Thymus (tissue), 11 donors: Measurements from ENCODE around the gene BICRA. TPM values are rescaled to one million over a fixed set of nuclear protein-coding genes. Genes with fewer than 3 reads are reported as not detected.
A peak's percentile ranks its signal among the peaks of the same experiment; 100 is the strongest.
"Not testable (repeated sequence)": the region's sequence is repeated elsewhere in the genome, so short reads cannot be mapped to it uniquely, and the experiment has no call there.

Experiments used
- DNase-seq, 9 donors: peaks; one replicate each; pipeline ENCODE4 v3.0.0-alpha.2; 2013; ENCODE audit warnings: low spot score in 9 of 9, low read depth in 6 of 9, missing footprints in 1 of 9
- H3K27ac ChIP-seq, 2 donors: one replicate each; pipeline ENCODE4 v1.5.1; 2013; ENCODE audit warnings: control low read depth in 1 of 2, low read depth in 1 of 2, low read length in 1 of 2, mild to moderate bottlenecking in 1 of 2, moderate library complexity in 1 of 2
- H3K27me3 ChIP-seq, 2 donors: one replicate each; pipeline ENCODE4 v1.5.1; 2013; ENCODE audit warnings: low read length in 1 of 2; ENCODE audit not compliant: control insufficient read depth in 2 of 2, insufficient read depth in 1 of 2
- H3K36me3 ChIP-seq, 2 donors: one replicate each; pipeline ENCODE4 v1.5.1; 2013; ENCODE audit warnings: low read length in 1 of 2, mild to moderate bottlenecking in 1 of 2, moderate library complexity in 1 of 2; ENCODE audit not compliant: control insufficient read depth in 2 of 2, insufficient read depth in 2 of 2
- H3K4me1 ChIP-seq, 2 donors: one replicate each; pipeline ENCODE4 v1.5.1; 2013; ENCODE audit warnings: low read length in 2 of 2; ENCODE audit not compliant: control insufficient read depth in 2 of 2, insufficient read depth in 2 of 2
- H3K4me3 ChIP-seq, 2 donors: one replicate each; pipeline ENCODE4 v1.5.1; 2013; ENCODE audit warnings: low read length in 2 of 2, control low read depth in 1 of 2, mild to moderate bottlenecking in 1 of 2
- H3K9me3 ChIP-seq, 2 donors: one replicate each; pipeline ENCODE4 v1.5.1; 2013; ENCODE audit warnings: low read length in 1 of 2, mild to moderate bottlenecking in 1 of 2; ENCODE audit not compliant: control insufficient read depth in 2 of 2, insufficient read depth in 1 of 2
- WGBS: extraction: QIAGEN DNeasy Blood & Tissue Kit; methylation state at CpG from one replicate; pipeline ENCODE4 v1.1.7; 2013; 5-methylcytosine and 5-hydroxymethylcytosine counted together
- polyA plus RNA-seq: library from polyadenylated mRNA; stranded (reverse); fragments of 200-250 nt; gene quantifications from one replicate; pipeline ENCODE4 v1.2.3, GENCODE V29; 2013
- total RNA-seq: library from RNA; stranded (reverse); fragments of 120-200 nt; gene quantifications from one replicate; pipeline ENCODE4 v1.2.4, GENCODE V29; 2013
- donor health status: healthy.

The BICRA gene
- total and polyA plus RNA-seq, 2 donors = 1.5 to 8.1 TPM

DNA sequence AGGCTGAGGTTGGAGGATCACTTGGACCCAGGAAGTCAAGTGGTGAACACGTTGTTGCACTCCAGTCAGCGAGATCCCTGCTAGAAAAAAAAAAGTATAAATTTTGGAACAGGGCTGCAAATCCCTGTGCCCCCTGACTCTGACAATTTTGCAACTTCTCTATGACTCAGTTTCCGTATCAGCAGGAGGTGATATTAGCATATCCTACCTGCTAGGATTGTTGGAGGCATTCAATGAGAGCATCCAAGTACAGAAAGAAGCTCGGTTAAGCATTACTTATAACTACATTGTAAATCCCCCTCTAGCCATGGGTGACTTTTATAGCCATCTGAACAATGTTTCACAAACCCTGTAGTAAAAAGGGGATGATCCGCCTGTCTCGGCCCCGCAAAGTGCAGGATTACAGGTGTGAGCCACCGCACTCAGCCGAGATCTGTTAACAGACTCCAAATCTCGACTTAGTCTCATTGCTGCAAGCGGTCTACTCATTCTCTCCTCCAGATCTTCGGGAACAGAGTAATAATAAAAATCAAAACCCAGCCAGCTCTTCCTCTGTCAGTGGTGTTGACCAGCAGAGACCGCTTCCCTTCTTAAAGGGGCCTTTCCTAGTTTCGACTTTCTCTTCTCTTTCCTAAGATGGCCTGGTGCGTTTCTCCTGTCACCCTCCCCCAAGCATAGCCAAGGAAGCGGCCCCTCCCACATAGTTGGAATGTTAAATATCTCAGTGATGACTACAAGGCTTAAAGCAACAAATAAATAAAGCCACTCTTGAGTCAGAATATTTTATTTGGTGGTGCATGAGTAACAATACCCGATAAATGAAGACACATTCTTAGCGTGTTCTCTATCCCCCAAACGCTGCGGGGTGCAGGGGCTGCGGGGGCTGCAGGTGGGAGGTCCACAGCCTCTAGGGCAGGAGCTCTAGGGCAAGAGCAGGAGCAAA is 10.3 kb upstream of the BICRA start:
- WGBS = 50% methylated on average over 21 of the region's 21 CpGs
- no peak overlapping the region for H3K27ac ChIP-seq
- H3K4me3 ChIP-seq = no peak overlapping the region
- H3K9me3 ChIP-seq = no peaks in the 10 kb centered on the region
- peaks cover 0 to 28% of the 10 kb centered on the region in 2 donors for H3K27me3 ChIP-seq
- no peaks in the 10 kb centered on the region for H3K36me3 ChIP-seq
- peak in 1 of 9 donors; percentile 24 for DNase-seq
- H3K4me1 ChIP-seq = peaks cover 0 to 20% of the 10 kb centered on the region in 2 donors

DNA sequence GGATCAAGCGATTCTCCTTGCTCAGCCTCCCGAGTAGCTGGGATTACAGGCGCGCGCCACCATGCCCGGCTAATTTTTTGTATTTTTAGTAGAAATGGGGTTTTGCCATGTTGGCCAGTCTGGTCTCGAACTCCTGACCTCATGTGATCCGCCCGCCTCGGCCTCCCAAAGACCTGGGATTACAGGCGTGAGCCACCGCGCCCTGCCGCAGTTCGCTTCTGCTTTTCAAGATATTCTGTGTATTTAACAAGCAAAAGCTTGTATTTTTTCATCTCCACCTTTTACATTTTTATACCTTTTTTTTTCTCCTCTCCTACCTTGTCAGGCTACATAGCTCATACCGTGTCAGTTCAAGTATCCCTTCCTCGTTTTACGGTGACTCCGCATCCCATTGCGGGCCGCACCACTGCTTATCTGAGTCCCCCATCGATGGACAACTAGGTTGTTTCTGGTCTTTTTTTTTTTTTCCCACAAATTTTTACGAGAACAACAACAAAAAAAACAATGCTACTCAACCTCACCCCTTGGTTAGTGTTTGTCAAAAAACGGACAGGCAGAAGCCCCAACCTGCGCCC is 9.2 kb upstream of the BICRA start:
- H3K36me3 ChIP-seq, DNase-seq, H3K9me3 ChIP-seq: not testable (repeated sequence)
- 39% methylated on average over 25 of the region's 25 CpGs for WGBS
- Histone ChIP-seq H3K4me1 (peaks cover 0 to 20% of the 10 kb centered on the region in 2 donors), H3K4me3 (peak overlapping the region; percentile 48 to 50), H3K27me3 (peaks cover 2 to 30% of the 10 kb centered on the region in 2 donors), H3K27ac (peak overlapping the region in 1 of 2 donors; percentile 69)

DNA sequence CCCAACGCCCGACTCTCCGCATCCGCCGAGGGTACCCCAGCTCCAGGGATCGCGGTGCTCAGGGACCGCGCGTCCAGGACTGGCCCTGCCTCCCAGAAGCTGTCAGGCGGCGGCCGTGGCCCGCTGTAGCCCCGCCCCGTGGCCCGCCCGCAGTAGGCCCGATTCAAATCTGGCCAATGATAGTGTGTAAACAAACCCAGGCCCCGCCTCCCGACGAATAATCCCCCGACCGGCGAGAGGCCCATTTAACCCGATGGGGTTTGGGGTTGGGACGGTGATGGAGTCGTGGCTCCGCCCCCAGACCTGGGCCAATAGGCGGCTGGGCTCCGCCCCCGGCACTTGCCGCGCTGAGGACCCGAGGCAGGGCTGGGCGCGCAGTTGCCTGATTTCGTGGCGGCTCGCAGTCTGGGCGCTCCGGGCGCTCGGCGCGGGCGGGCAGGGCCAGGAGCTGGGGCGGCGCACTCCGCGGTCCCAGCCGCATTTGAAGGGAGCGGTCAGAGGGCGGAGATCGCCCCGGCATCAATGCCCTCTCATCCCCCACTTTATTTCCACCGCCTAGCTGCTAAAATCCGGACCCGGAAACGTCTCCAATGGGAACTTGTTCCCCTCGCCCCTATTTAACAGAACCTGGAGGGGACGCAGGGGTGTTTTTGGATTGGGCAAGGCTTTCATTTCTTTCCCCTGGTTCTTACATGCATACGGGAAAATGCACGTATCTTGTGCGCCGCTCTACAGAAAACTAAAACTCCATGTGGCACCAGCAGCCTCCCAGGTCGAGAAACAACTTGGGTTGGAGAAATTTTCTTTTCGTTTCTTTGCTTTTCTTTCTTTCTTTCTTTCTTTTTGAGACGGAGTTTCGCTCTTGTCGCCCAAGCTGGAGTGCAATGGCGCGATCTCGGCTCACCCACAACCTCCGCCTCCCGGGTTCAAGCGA is 8.4 kb upstream of the BICRA start:
- H3K9me3 ChIP-seq = no peaks in the 10 kb centered on the region
- peak overlapping the region; percentile 74 to 92 for H3K27ac ChIP-seq
- peak; percentile 94 to 99 (median 98) for DNase-seq
- H3K27me3 ChIP-seq = peaks cover 2 to 30% of the 10 kb centered on the region in 2 donors
- H3K4me1 ChIP-seq = peaks cover 0 to 20% of the 10 kb centered on the region in 2 donors
- peak overlapping the region; percentile 70 to 72 for H3K4me3 ChIP-seq
- WGBS = 4% methylated on average over 77 of the region's 77 CpGs
- no peaks in the 10 kb centered on the region for H3K36me3 ChIP-seq

DNA sequence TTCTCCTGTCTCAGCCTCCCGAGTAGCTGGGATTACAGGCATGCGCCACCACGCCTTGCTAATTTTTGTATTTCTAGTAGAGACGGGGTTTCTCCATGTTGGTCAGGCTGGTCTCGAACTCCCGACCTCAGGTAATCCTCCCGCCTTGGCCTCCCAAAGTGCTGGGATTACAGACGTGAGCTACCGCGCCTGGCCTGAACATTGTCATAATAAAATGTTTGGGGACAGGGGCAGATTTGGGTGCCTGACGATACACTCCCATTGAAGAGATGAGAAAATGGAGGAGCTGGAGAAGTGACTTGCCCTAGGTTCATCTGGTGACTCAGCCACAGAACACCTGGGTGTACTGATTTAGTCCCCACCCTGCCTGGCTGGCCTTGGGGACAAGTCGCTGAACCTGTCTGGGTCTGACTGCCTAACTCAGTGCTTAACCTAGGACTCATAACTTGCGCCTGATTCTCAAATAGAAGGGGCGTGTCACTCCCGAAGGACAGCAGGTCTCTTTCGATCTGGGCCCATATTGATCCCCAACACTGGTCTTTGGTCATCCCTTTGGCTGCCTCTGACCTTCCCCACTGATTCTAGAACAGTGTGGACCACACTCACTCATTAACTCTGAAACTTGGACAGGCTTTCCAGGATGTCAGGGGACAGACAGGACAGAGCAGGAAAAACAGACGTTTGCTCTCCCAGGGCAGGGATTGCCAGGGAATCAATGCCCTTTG is 7.6 kb upstream of the BICRA start:
- peaks cover 0 to 20% of the 10 kb centered on the region in 2 donors for H3K4me1 ChIP-seq
- no peak overlapping the region for H3K27ac ChIP-seq
- no peak for DNase-seq
- H3K27me3 ChIP-seq = peaks cover 2 to 30% of the 10 kb centered on the region in 2 donors
- 88% methylated on average over 17 of the region's 17 CpGs for WGBS
- no peaks in the 10 kb centered on the region for H3K9me3 ChIP-seq
- H3K4me3 ChIP-seq = peak overlapping the region; percentile 70 to 72
- no peaks in the 10 kb centered on the region for H3K36me3 ChIP-seq

DNA sequence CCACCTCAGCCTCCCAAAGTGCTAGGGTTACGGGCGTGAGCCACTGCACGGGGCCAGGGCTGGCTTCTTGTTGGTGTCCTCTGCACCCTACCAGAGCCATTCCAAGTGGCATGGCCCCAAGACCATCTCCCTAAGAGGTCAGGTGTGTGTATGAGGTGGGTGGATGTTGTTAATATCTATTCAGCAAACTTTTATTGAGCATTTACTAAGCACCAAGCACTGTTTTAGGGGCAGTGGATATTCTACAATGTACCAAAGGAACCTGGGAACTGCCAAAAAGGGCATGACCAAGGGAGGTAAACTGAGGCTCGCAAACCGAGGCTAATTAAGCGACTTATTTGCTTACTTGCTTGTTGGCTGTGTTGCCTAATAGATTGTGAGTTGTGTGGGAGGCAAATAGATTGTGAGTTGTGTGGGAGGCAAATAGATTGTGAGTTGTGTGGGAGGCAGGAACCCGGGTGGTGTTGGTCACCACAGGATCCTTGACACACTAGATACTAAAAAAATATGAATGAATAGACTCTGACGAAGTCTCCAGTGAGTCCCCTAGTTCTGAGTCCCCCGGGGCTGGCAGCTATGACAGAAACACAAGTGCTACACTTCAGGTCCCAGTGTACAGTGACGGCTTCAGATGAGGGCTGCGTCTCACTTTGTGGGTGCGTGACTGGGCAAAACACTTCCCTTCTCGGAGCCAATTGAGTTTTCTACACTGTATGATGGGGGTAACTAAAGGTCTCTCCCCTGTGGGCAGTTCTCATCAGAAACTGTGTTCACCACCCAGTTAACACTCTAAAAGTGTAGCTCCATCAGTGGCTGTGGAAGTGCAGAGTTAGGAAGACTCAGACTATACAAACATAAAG is 5.0 kb upstream of the BICRA start:
- Histone ChIP-seq H3K27ac (no peak overlapping the region), H3K27me3 (peaks cover 2 to 20% of the 10 kb centered on the region in 2 donors), H3K4me1 (peaks cover 0 to 24% of the 10 kb centered on the region in 2 donors), H3K4me3 (no peak overlapping the region), H3K9me3 (peaks cover 0 to 3% of the 10 kb centered on the region in 2 donors), H3K36me3 (no peaks in the 10 kb centered on the region)
- DNase-seq = no peak
- WGBS = 70% methylated on average over 13 of the region's 13 CpGs

DNA sequence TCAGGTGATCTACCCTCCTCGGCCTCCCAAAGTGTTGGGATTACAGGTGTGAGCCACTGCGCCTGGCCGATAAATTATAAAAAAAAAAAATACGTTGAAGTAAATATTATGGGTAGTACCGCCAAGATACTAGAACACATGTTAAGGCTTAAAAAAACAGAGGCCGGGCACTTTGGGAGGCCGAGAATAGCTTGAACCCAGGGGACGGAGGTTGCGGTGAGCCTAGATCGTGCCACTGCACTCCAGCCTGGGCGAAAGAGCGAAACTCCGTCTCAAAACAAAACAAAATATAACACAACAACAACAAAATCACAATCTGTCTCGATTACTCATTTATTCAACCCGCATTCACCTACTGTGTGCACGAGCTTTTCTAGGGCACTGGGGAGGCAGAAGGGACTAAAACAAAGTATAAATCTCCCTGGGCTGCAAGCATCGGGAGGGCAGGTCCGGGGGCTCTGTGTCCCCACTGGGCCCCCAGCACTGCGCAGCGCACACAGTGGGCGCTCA is 1.3 kb upstream of the BICRA start:
- no peak for DNase-seq
- Histone ChIP-seq H3K27me3 (peaks cover 2 to 10% of the 10 kb centered on the region in 2 donors), H3K4me3 (peak overlapping the region; percentile 78 to 97), H3K27ac (peak overlapping the region; percentile 75 to 95), H3K4me1 (peaks cover 11 to 20% of the 10 kb centered on the region in 2 donors), H3K9me3 (peaks cover 0 to 3% of the 10 kb centered on the region in 2 donors), H3K36me3 (no peaks in the 10 kb centered on the region)
- 56% methylated on average over 21 of the region's 21 CpGs for WGBS

DNA sequence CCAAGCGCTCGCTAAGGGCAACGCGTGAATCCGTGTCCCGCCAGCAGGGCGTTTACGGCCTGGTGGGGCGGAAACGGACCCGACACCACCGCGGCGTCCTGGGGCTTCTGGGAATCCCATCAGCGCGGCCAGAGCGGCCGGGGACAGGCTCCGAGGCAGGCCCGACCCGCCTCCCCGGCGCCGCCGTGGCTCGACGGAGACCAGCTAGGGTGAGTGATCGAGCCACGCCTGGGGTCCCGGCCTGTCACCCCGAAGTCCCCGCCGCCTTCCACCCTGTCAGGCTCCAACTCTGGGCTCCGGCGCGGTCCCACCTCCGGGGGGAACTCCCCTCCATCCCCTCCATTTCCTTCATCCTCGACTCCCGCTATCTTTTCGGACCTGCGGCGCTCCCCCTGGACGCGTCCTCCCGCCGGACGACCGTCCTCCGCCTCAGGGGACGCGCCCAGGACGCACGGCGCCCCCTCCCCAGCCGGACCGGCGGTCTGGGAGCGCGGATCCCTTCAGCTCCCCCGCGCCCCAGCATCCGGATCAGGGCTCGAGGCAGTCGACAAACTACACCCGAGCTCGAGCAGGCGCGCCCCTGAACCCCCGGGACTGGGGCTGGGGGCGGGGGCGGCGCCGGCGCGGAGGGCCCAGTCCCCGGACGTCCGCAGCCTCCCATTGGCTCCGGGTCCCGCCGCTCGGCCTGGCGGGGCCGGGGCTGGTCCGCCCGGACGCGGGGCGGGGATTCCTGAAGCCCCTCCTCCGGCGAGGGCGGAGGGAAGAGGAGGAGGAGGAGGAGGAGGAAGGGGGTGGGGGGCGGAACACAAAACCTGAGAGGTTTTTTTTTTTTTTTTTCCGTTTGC is 638 bp upstream of the BICRA start:
- H3K4me1 ChIP-seq = peaks cover 11 to 20% of the 10 kb centered on the region in 2 donors
- H3K9me3 ChIP-seq = peaks cover 0 to 3% of the 10 kb centered on the region in 2 donors
- peak overlapping the region; percentile 75 to 95 for H3K27ac ChIP-seq
- peak overlapping the region; percentile 79 to 97 for H3K4me3 ChIP-seq
- WGBS = under 1% methylated on average over 94 of the region's 94 CpGs
- peak in 8 of 9 donors; percentile 80 to 96 (median 90) for DNase-seq
- no peaks in the 10 kb centered on the region for H3K36me3 ChIP-seq
- H3K27me3 ChIP-seq = peaks cover 2 to 7% of the 10 kb centered on the region in 2 donors
